ENCODE data around the gene ZNF155.
"Not testable (repeated sequence)": the region's sequence is repeated elsewhere in the genome, so short reads cannot be mapped to it uniquely, and the experiment has no call there.

Gene ZNF155

GRCh38 chr19:43983912-43984686, at the start of gene ZNF155:
ZNF155 (plus strand) TSS chr19:43984188; CDS start chr19:43988544, 4,356 bp downstream.
- Mint-ChIP-seq H3K27me3 (no peaks in the 10 kb centered on the region), H3K4me3 (peak within 1 kb of the TSS; percentile 92 to 96), H3K9me3 (peaks cover 3 to 4% of the 10 kb centered on the region in 2 donors), H3K4me1 (peaks cover 5 to 14% of the 10 kb centered on the region in 2 donors), H3K27ac (peak within 1 kb of the TSS; percentile 93), H3K36me3 (peaks cover 6 to 11% of the 10 kb centered on the region in 2 donors)
- ATAC-seq (replicated peaks) (peak; percentile 93 to 96), DNase-seq (peak; percentile 64)

GRCh38 chr19:43934985-43935708, 48.8 kb upstream of the ZNF155 start, which contains the start of gene ZNF45:
ZNF45 (minus strand) TSS chr19:43935282; CDS start chr19:43922185, 13,097 bp downstream.
- H3K4me1 Mint-ChIP-seq: peaks cover 6 to 10% of the 10 kb centered on the region in 2 donors
- ATAC-seq (replicated peaks) (peak; percentile 97), DNase-seq (peak; percentile 88)
- peak within 1 kb of the TSS; percentile 93 to 95 for H3K4me3 Mint-ChIP-seq
- peak within 1 kb of the TSS; percentile 94 for H3K27ac Mint-ChIP-seq
- H3K36me3 Mint-ChIP-seq: peaks cover 19 to 30% of the 10 kb centered on the region in 2 donors
- H3K9me3 Mint-ChIP-seq: peaks cover 2 to 4% of the 10 kb centered on the region in 2 donors
- H3K27me3 Mint-ChIP-seq: peaks cover 0 to 10% of the 10 kb centered on the region in 2 donors

- H3K27ac Mint-ChIP-seq: no peak overlapping the region
Observed at GRCh38 chr19:43936188-43936587, 47.8 kb upstream of the ZNF155 start.

GRCh38 chr19:43939557-43940260, 44.3 kb upstream of the ZNF155 start:
- peaks cover 4 to 12% of the 10 kb centered on the region in 2 donors for H3K9me3 Mint-ChIP-seq
- ATAC-seq (replicated peaks) (no peak), DNase-seq (no peak)
- H3K36me3 Mint-ChIP-seq: peaks cover 0 to 3% of the 10 kb centered on the region in 2 donors
- H3K27ac Mint-ChIP-seq: no peak overlapping the region
- peaks cover 15 to 34% of the 10 kb centered on the region in 2 donors for H3K27me3 Mint-ChIP-seq
- peaks cover 0 to 4% of the 10 kb centered on the region in 2 donors for H3K4me1 Mint-ChIP-seq
- H3K4me3 Mint-ChIP-seq: no peak overlapping the region

More at GRCh38 chr19:43936188-43936587, 47.8 kb upstream of the ZNF155 start:
- ATAC-seq (replicated peaks) (no peak), DNase-seq (no peak)
- no peak overlapping the region for H3K4me3 Mint-ChIP-seq
- H3K9me3 Mint-ChIP-seq: peaks cover 4 to 6% of the 10 kb centered on the region in 2 donors
- H3K27me3 Mint-ChIP-seq: peaks cover 1 to 10% of the 10 kb centered on the region in 2 donors
- peaks cover 12 to 20% of the 10 kb centered on the region in 2 donors for H3K36me3 Mint-ChIP-seq
- peaks cover 6 to 10% of the 10 kb centered on the region in 2 donors for H3K4me1 Mint-ChIP-seq

GRCh38 chr19:43940719-43941118, 43.3 kb upstream of the ZNF155 start:
- no peak for DNase-seq
- Mint-ChIP-seq H3K27ac (no peak overlapping the region), H3K27me3 (peaks cover 21 to 41% of the 10 kb centered on the region in 2 donors), H3K4me1 (no peaks in the 10 kb centered on the region), H3K4me3 (no peak overlapping the region), H3K9me3 (peaks cover 4 to 12% of the 10 kb centered on the region in 2 donors), H3K36me3 (peaks cover 0 to 3% of the 10 kb centered on the region in 2 donors)
- ATAC-seq (replicated peaks): no peak

- ATAC-seq (replicated peaks) (no peak), DNase-seq (no peak)
- H3K9me3 Mint-ChIP-seq: peaks cover 8 to 16% of the 10 kb centered on the region in 2 donors
- H3K27me3 Mint-ChIP-seq: peaks cover 26 to 46% of the 10 kb centered on the region in 2 donors
- no peak overlapping the region for H3K4me3 Mint-ChIP-seq
- H3K27ac Mint-ChIP-seq: no peak overlapping the region
- no peaks in the 10 kb centered on the region for H3K4me1 Mint-ChIP-seq
- peaks cover 3 to 4% of the 10 kb centered on the region in 2 donors for H3K36me3 Mint-ChIP-seq
Observed at GRCh38 chr19:43941209-43941608, 42.8 kb upstream of the ZNF155 start.

GRCh38 chr19:43947412-43947811, 36.6 kb upstream of the ZNF155 start:
- ATAC-seq (replicated peaks); H3K4me3 Mint-ChIP-seq; DNase-seq; H3K4me1 Mint-ChIP-seq; H3K27ac Mint-ChIP-seq: not testable (repeated sequence)
- H3K9me3 Mint-ChIP-seq: peaks cover 40 to 42% of the 10 kb centered on the region in 2 donors
- peaks cover 15 to 31% of the 10 kb centered on the region in 2 donors for H3K36me3 Mint-ChIP-seq
- peaks cover 49 to 57% of the 10 kb centered on the region in 2 donors for H3K27me3 Mint-ChIP-seq

GRCh38 chr19:43949803-43950202, 34.2 kb upstream of the ZNF155 start:
- Mint-ChIP-seq H3K36me3 (peaks cover 17 to 32% of the 10 kb centered on the region in 2 donors), H3K27me3 (peaks cover 40 to 44% of the 10 kb centered on the region in 2 donors), H3K9me3 (peaks cover 42% of the 10 kb centered on the region in 2 donors)
- not testable (repeated sequence) for H3K27ac Mint-ChIP-seq; H3K4me1 Mint-ChIP-seq; H3K4me3 Mint-ChIP-seq; DNase-seq; ATAC-seq (replicated peaks)

GRCh38 chr19:43950834-43951645, 32.9 kb upstream of the ZNF155 start, which contains the start of gene ZNF221:
ZNF221 (plus strand) TSS chr19:43951228; CDS start chr19:43962727, 11,499 bp downstream.
- H3K27me3 Mint-ChIP-seq: peaks cover 30 to 35% of the 10 kb centered on the region in 2 donors

GRCh38 chr19:43956827-43957226, 27.2 kb upstream of the ZNF155 start:
- ATAC-seq (replicated peaks) (peak; percentile 95 to 98), DNase-seq (peak; percentile 18)
- Mint-ChIP-seq H3K9me3 (peaks cover 18 to 26% of the 10 kb centered on the region in 2 donors), H3K36me3 (peaks cover 21 to 29% of the 10 kb centered on the region in 2 donors), H3K4me1 (peaks cover 0 to 2% of the 10 kb centered on the region in 2 donors), H3K27ac (no peak overlapping the region), H3K4me3 (no peak overlapping the region), H3K27me3 (no peaks in the 10 kb centered on the region)

More at GRCh38 chr19:43950834-43951645, 32.9 kb upstream of the ZNF155 start, which contains the start of gene ZNF221:
- DNase-seq (peak; percentile 77), ATAC-seq (replicated peaks) (peak; percentile 98)
- H3K27ac Mint-ChIP-seq: peak within 1 kb of the TSS; percentile 93
- H3K4me1 Mint-ChIP-seq: peaks cover 4 to 5% of the 10 kb centered on the region in 2 donors
- peaks cover 39 to 42% of the 10 kb centered on the region in 2 donors for H3K9me3 Mint-ChIP-seq
- H3K4me3 Mint-ChIP-seq: peak within 1 kb of the TSS; percentile 91 to 99
- peaks cover 25 to 39% of the 10 kb centered on the region in 2 donors for H3K36me3 Mint-ChIP-seq

GRCh38 chr19:43957891-43958290, 26.1 kb upstream of the ZNF155 start:
- Mint-ChIP-seq H3K27ac (no peak overlapping the region), H3K36me3 (peaks cover 25 to 33% of the 10 kb centered on the region in 2 donors), H3K4me1 (no peaks in the 10 kb centered on the region), H3K4me3 (no peak overlapping the region), H3K9me3 (peaks cover 17 to 23% of the 10 kb centered on the region in 2 donors), H3K27me3 (no peaks in the 10 kb centered on the region)
- ATAC-seq (replicated peaks) (no peak), DNase-seq (no peak)

GRCh38 chr19:43960411-43960810, 23.6 kb upstream of the ZNF155 start:
- Mint-ChIP-seq H3K9me3 (peaks cover 28 to 29% of the 10 kb centered on the region in 2 donors), H3K36me3 (peaks cover 36 to 47% of the 10 kb centered on the region in 2 donors), H3K4me3 (no peak overlapping the region), H3K27me3 (no peaks in the 10 kb centered on the region), H3K4me1 (no peaks in the 10 kb centered on the region), H3K27ac (no peak overlapping the region)
- no peak for DNase-seq
- ATAC-seq (replicated peaks): no peak

All from stimulated activated naive B cell treated with anti-CD40 and anti-IgM and Interleukin-4, amounts not matched to agents 10 μg/mL and 1 μg/mL and 100 μg/mL, for 72 hours (primary cell).